ENCODE results near the gene LEFTY1. TPM values are rescaled to one million over a fixed set of nuclear protein-coding genes. Genes with fewer than 3 reads are reported as not detected.

Gene LEFTY1
- total RNA-seq, 1 experiment from 2014 or later, result not detected

- Histone ChIP-seq H3K4me3 (ENCODE audit: low read depth in 2 of 2, low read length in 2 of 2) (no peak overlapping the region), H3K27me3 (ENCODE audit: control insufficient read depth, insufficient read depth, low read length) (no peaks in the 10 kb centered on the region), H3K27ac (ENCODE audit: low read length) (no peak overlapping the region), H3K36me3 (ENCODE audit: control insufficient read depth, insufficient read depth, low read length) (0 out of 2 replicates have a peak, but pooled peaks cover 2% of the 10 kb centered on the region), H3K9me3 (ENCODE audit: control insufficient read depth, insufficient read depth, low read depth, low read length) (no peaks in the 10 kb centered on the region), H3K4me1 (ENCODE audit: control insufficient read depth, insufficient read depth, low read length) (peaks cover 12% of the 10 kb centered on the region)
- no peak for DNase-seq (ENCODE audit: low read depth, low spot score)
- in situ Hi-C loops (cut with HindIII; ENCODE audit: low pct_unique_long_range_greater_than_20kb, low sequenced_read_pairs), result no loop called here
- TF ChIP-seq, protein P1, sequence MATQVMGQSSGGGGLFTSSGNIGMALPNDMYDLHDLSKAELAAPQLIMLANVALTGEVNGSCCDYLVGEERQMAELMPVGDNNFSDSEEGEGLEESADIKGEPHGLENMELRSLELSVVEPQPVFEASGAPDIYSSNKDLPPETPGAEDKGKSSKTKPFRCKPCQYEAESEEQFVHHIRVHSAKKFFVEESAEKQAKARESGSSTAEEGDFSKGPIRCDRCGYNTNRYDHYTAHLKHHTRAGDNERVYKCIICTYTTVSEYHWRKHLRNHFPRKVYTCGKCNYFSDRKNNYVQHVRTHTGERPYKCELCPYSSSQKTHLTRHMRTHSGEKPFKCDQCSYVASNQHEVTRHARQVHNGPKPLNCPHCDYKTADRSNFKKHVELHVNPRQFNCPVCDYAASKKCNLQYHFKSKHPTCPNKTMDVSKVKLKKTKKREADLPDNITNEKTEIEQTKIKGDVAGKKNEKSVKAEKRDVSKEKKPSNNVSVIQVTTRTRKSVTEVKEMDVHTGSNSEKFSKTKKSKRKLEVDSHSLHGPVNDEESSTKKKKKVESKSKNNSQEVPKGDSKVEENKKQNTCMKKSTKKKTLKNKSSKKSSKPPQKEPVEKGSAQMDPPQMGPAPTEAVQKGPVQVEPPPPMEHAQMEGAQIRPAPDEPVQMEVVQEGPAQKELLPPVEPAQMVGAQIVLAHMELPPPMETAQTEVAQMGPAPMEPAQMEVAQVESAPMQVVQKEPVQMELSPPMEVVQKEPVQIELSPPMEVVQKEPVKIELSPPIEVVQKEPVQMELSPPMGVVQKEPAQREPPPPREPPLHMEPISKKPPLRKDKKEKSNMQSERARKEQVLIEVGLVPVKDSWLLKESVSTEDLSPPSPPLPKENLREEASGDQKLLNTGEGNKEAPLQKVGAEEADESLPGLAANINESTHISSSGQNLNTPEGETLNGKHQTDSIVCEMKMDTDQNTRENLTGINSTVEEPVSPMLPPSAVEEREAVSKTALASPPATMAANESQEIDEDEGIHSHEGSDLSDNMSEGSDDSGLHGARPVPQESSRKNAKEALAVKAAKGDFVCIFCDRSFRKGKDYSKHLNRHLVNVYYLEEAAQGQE (IDR thresholded peaks at IDR 0.05; ENCODE audit: insufficient read depth in 1 of 2, low read depth in 2 of 2, low read length in 1 of 2), result no peak
- TF ChIP-seq POLR2AphosphoS5 (IDR thresholded peaks at IDR 0.05; ENCODE audit: low read depth, low read length) (no peak), TCF7L2 (IDR thresholded peaks at IDR 0.05; ENCODE audit: low read depth, low read length) (no peak), CTCF (IDR thresholded peaks at IDR 0.05) (no peak), SIN3A (IDR thresholded peaks at IDR 0.05; ENCODE audit: borderline replicate concordance, insufficient read depth, low read depth, low read length) (no peak)
- BruUV-seq (replicated peaks), result no TSS peak
- CTCF ChIA-PET, result no interaction called here
- no peak for ATAC-seq
- intact Hi-C loops (cut with micrococcal nuclease; ENCODE audit: unreplicated experiment), result no loop called here
- POLR2A ChIA-PET, result no interaction called here
These were observed 22.0 kb downstream of the LEFTY1 start for GRCh38 chr1:225866981-225867380.

DNA sequence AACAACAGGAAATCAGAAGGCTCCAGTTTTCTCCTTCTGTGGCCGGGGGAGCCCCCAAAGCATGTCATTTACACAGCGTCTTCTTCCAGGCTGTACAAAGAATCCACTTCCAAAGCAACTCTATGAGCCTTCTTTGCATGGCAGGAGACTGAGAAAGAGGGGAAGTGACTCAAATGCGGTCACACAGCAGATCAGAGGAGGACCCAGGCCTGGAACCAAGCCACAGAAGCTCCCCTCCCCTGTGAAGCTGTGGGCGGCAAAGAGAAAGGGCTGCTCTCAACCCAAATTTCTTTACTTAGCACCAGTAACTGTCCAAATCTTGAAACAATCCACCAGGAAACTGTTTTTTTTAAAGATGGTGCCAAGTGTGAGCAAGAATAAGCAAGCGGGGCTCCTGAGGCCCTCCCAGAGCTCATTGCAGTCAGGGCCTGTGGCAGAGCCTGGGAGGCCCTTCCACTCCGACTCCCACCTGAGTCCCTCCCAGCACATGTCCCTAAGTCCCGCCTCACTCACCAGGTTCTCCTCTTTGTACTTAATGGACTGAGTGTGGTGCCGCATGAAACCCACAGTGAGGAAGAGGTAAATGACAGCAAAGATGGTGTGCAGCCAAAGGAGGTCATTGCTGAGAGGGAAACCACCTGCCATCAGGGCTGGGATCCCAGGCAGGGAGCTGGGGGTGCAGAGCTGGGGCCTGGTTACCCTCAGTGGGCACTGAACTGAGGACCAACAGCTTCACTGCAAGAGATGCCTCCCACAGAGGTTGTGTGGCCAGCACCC lies 22.7 kb downstream of the LEFTY1 start:
- H3K9me3 ChIP-seq (ENCODE audit: control insufficient read depth, insufficient read depth, low read depth, low read length), result no peaks in the 10 kb centered on the region
- POLR2A ChIA-PET, result no interaction called here
- DNase-seq (ENCODE audit: low read depth, low spot score) (no peak), ATAC-seq (no peak)
- in situ Hi-C loops (cut with HindIII; ENCODE audit: low pct_unique_long_range_greater_than_20kb, low sequenced_read_pairs) (no loop called here), intact Hi-C loops (cut with micrococcal nuclease; ENCODE audit: unreplicated experiment) (no loop called here)
- H3K4me1 ChIP-seq (ENCODE audit: control insufficient read depth, insufficient read depth, low read length), result peaks cover 5% of the 10 kb centered on the region
- CTCF ChIA-PET, result no interaction called here
- no TSS peak for BruUV-seq (replicated peaks)
- no peak overlapping the region for H3K4me3 ChIP-seq (ENCODE audit: low read depth in 2 of 2, low read length in 2 of 2)
- 0 out of 2 replicates have a peak, but pooled peaks cover 2% of the 10 kb centered on the region for H3K36me3 ChIP-seq (ENCODE audit: control insufficient read depth, insufficient read depth, low read length)
- H3K27ac ChIP-seq (ENCODE audit: low read length), result no peak overlapping the region
- TF ChIP-seq SIN3A (IDR thresholded peaks at IDR 0.05; ENCODE audit: borderline replicate concordance, insufficient read depth, low read depth, low read length), result no peak
- no peaks in the 10 kb centered on the region for H3K27me3 ChIP-seq (ENCODE audit: control insufficient read depth, insufficient read depth, low read length)

DNA sequence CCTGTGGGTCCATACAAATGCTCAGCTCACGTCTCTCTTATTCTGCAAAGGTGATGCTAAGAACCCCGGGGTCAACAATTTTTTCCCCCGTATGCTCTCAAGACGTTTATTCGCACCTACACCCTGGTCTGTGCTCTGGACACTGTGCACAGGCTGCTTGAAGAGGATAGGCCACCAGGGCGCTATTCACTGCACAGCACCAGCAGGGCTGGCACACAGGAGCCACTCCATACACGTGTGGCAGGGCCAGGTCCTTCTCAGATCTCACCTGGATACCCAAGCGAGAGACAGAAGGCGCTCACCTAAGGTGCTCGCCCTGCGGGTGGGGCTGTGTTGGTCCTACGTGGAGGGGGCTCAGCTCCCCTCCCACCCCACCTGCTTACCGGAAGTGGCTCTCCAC lies 23.4 kb downstream of the LEFTY1 start:
- no peak for DNase-seq (ENCODE audit: low read depth, low spot score)
- TF ChIP-seq CTCF (IDR thresholded peaks at IDR 0.05) (no peak), POLR2AphosphoS5 (IDR thresholded peaks at IDR 0.05; ENCODE audit: low read depth, low read length) (no peak), TCF7L2 (IDR thresholded peaks at IDR 0.05; ENCODE audit: low read depth, low read length) (no peak), SIN3A (IDR thresholded peaks at IDR 0.05; ENCODE audit: borderline replicate concordance, insufficient read depth, low read depth, low read length) (no peak)
- TF ChIP-seq, protein P1 (IDR thresholded peaks at IDR 0.05; ENCODE audit: insufficient read depth in 1 of 2, low read depth in 2 of 2, low read length in 1 of 2), result no peak
- intact Hi-C loops (cut with micrococcal nuclease; ENCODE audit: unreplicated experiment) (no loop called here), in situ Hi-C loops (cut with HindIII; ENCODE audit: low pct_unique_long_range_greater_than_20kb, low sequenced_read_pairs) (no loop called here)
- H3K27ac ChIP-seq (ENCODE audit: low read length), result no peak overlapping the region
- ChIA-PET POLR2A (no interaction called here), CTCF (no interaction called here)
- no peaks in the 10 kb centered on the region for H3K27me3 ChIP-seq (ENCODE audit: control insufficient read depth, insufficient read depth, low read length)
- no peak overlapping the region for H3K4me3 ChIP-seq (ENCODE audit: low read depth in 2 of 2, low read length in 2 of 2)
- BruUV-seq (replicated peaks), result no TSS peak
- no peaks in the 10 kb centered on the region for H3K9me3 ChIP-seq (ENCODE audit: control insufficient read depth, insufficient read depth, low read depth, low read length)
- peak; percentile 52; the same call in 1 of the 2 replicates for ATAC-seq
- 0 out of 2 replicates have a peak, but pooled peaks cover 2% of the 10 kb centered on the region for H3K36me3 ChIP-seq (ENCODE audit: control insufficient read depth, insufficient read depth, low read length)
- no peaks in the 10 kb centered on the region; the same call in 1 of the 2 replicates for H3K4me1 ChIP-seq (ENCODE audit: control insufficient read depth, insufficient read depth, low read length)

Data from Panc1 (cell line).